Right lobe of liver (tissue), 4 donors: ENCODE data around the gene PNP.

Source experiments
- POLR2A ChIP-seq: fragments of 450-650 bp; IDR thresholded peaks from one replicate; pipeline ENCODE4 v1.6.1; 2017; ENCODE audit warnings: antibody characterized with exemption, mild to moderate bottlenecking
- TF ChIP-seq, protein P1 (sequence below), 4 donors: fragments of 200-600 bp in 3 of 4; fragments of 450-650 bp in 1 of 4; IDR thresholded peaks; one replicate each; pipeline versions ENCODE4 v1.5.1 to v1.8.0; 2016 to 2022; ENCODE audit warnings: antibody characterized with exemption in 4 of 4, mild to moderate bottlenecking in 2 of 4
- donor health status: DM: no; HTN: no; CAD: no.
- donor health status: DM: no; HTN: no; CAD: no.
- donor health status: DM: no; HTN: yes; CAD: no.

GRCh38 chr14:20460458-20461224 lies 8.6 kb upstream of the PNP start:
- TF ChIP-seq, protein P1, sequence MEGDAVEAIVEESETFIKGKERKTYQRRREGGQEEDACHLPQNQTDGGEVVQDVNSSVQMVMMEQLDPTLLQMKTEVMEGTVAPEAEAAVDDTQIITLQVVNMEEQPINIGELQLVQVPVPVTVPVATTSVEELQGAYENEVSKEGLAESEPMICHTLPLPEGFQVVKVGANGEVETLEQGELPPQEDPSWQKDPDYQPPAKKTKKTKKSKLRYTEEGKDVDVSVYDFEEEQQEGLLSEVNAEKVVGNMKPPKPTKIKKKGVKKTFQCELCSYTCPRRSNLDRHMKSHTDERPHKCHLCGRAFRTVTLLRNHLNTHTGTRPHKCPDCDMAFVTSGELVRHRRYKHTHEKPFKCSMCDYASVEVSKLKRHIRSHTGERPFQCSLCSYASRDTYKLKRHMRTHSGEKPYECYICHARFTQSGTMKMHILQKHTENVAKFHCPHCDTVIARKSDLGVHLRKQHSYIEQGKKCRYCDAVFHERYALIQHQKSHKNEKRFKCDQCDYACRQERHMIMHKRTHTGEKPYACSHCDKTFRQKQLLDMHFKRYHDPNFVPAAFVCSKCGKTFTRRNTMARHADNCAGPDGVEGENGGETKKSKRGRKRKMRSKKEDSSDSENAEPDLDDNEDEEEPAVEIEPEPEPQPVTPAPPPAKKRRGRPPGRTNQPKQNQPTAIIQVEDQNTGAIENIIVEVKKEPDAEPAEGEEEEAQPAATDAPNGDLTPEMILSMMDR (IDR thresholded peaks at IDR 0.05): no peak
- TF ChIP-seq POLR2A: no peak
